HEK293T (cell line): ENCODE data around the gene SERPINB6.

Experiments
- CTCF ChIA-PET: fragments of 350-600 bp; formaldehyde crosslinking; extraction: SDS; loops from one replicate; lab custom pipeline; 2021; ENCODE audit warnings: antibody characterized with exemption, inconsistent platforms; lab: Yijun Ruan, JAX
- POLR2A ChIA-PET: fragments of 350-600 bp; formaldehyde crosslinking; extraction: SDS; loops from one replicate; lab custom pipeline; 2020; ENCODE audit warnings: antibody characterized with exemption, inconsistent platforms; lab: Yijun Ruan, JAX
- DNase-seq: peaks from one replicate; pipeline ENCODE4 v3.0.0; 2012; ENCODE audit warnings: mixed read lengths; ENCODE audit errors: extremely low spot score
- ARNT ChIP-seq: fragments of 450-650 bp; IDR thresholded peaks from 2 replicates; pipeline ENCODE4 v1.6.1; 2017; ENCODE audit warnings: mild to moderate bottlenecking
- BHLHE40 ChIP-seq: fragments of 450-650 bp; IDR thresholded peaks from 2 replicates; pipeline ENCODE4 v1.6.1; 2016; ENCODE audit warnings: mild to moderate bottlenecking, moderate library complexity, borderline replicate concordance
- CTBP1 ChIP-seq: fragments of 450-650 bp; IDR thresholded peaks from 2 replicates; pipeline ENCODE4 v1.6.1; 2016; ENCODE audit warnings: borderline replicate concordance
- ELF4 ChIP-seq: fragments of 450-650 bp; IDR thresholded peaks from 2 replicates; pipeline ENCODE4 v1.6.1; 2017; ENCODE audit warnings: antibody characterized with exemption
- FOXA1 ChIP-seq: fragments of 450-650 bp; IDR thresholded peaks from 2 replicates; pipeline ENCODE4 v1.6.1; 2016; ENCODE audit warnings: mild to moderate bottlenecking
- FOXK2 ChIP-seq: fragments of 450-650 bp; IDR thresholded peaks from 2 replicates; pipeline ENCODE4 v1.6.1; 2016; ENCODE audit warnings: mild to moderate bottlenecking
- FOXM1 ChIP-seq: fragments of 450-650 bp; IDR thresholded peaks from 2 replicates; pipeline ENCODE4 v1.6.1; 2017; ENCODE audit warnings: mild to moderate bottlenecking, borderline replicate concordance
- HDGF ChIP-seq: fragments of 450-650 bp; IDR thresholded peaks from 2 replicates; pipeline ENCODE4 v1.6.1; 2017; ENCODE audit warnings: antibody characterized with exemption, borderline replicate concordance
- L3MBTL2 ChIP-seq: fragments of 450-650 bp; conservative IDR thresholded peaks from 2 replicates; pipeline ENCODE4 v1.6.1; 2016; ENCODE audit warnings: mild to moderate bottlenecking
- LEF1 ChIP-seq: fragments of 450-650 bp; IDR thresholded peaks from 2 replicates; pipeline ENCODE4 v1.6.1; 2017; ENCODE audit warnings: mild to moderate bottlenecking, borderline replicate concordance
- NFRKB ChIP-seq: fragments of 450-650 bp; IDR thresholded peaks from 2 replicates; pipeline ENCODE4 v1.6.1; 2016; ENCODE audit warnings: mild to moderate bottlenecking, moderate library complexity
- PKNOX1 ChIP-seq: fragments of 450-650 bp; IDR thresholded peaks from 2 replicates; pipeline ENCODE4 v1.6.1; 2016
- SP1 ChIP-seq: fragments of 450-650 bp; IDR thresholded peaks from 2 replicates; pipeline ENCODE4 v1.6.1; 2017
- SUZ12 ChIP-seq: fragments of 450-650 bp; IDR thresholded peaks from 2 replicates; pipeline ENCODE4 v1.6.1; 2016; ENCODE audit warnings: mild to moderate bottlenecking
- TARDBP ChIP-seq: fragments of 450-650 bp; IDR thresholded peaks from 2 replicates; pipeline ENCODE4 v1.6.1; 2016
- ZNF384 ChIP-seq: fragments of 450-650 bp; IDR thresholded peaks from 2 replicates; pipeline ENCODE4 v1.6.1; 2016

SERPINB6 gene

GRCh38 chr6:2940851-2941250 is 30.5 kb downstream of the SERPINB6 start:
- POLR2A ChIA-PET = no interaction called here
- DNase-seq = no peak
- TF ChIP-seq TARDBP (no peak), FOXM1 (no peak), SUZ12 (no peak)
- CTCF ChIA-PET = interaction anchor here (2.1 kb wide), 1 partner anchor 12 kb away, joined by 7 read pairs; no protein-coding TSS in a partner anchor

GRCh38 chr6:2940010-2940850 is 31.1 kb downstream of the SERPINB6 start:
- DNase-seq = no peak
- POLR2A ChIA-PET = no interaction called here
- TF ChIP-seq SP1 = no peak
- TF ChIP-seq FOXM1 = no peak
- TF ChIP-seq NFRKB = no peak
- no peak for TF ChIP-seq FOXA1
- no peak for TF ChIP-seq TARDBP
- TF ChIP-seq LEF1 = no peak
- TF ChIP-seq BHLHE40 = no peak
- TF ChIP-seq SUZ12 = no peak
- TF ChIP-seq FOXK2 = no peak
- TF ChIP-seq ZNF384 = no peak
- TF ChIP-seq ARNT = no peak
- no peak for TF ChIP-seq ELF4
- TF ChIP-seq CTBP1 = no peak
- TF ChIP-seq HDGF = no peak
- TF ChIP-seq L3MBTL2 = no peak
- TF ChIP-seq PKNOX1 = no peak
- CTCF ChIA-PET = interaction anchor here (1.4 to 2.1 kb wide), 2 partner anchors 12 to 149 kb away, joined by 3 to 7 read pairs; no protein-coding TSS in a partner anchor

GRCh38 chr6:2939315-2940009 is 31.9 kb downstream of the SERPINB6 start:
- no peak for DNase-seq
- ChIA-PET CTCF (interaction anchor here (1.4 to 2.1 kb wide), 2 partner anchors 13 to 148 kb away, joined by 3 to 7 read pairs; no protein-coding TSS in a partner anchor), POLR2A (no interaction called here)
- no peak for TF ChIP-seq FOXK2
- TF ChIP-seq CTBP1 = no peak
- TF ChIP-seq TARDBP = no peak
- TF ChIP-seq SUZ12 = no peak
- TF ChIP-seq FOXA1 = no peak

- ChIA-PET CTCF (no interaction called here), POLR2A (no interaction called here)
- DNase-seq = peak; percentile 30
- TF ChIP-seq L3MBTL2 (peak; percentile 76), ELF4 (no peak), CTBP1 (no peak), BHLHE40 (no peak)
These were observed 32.7 kb downstream of the SERPINB6 start for GRCh38 chr6:2938632-2939083.

- TF ChIP-seq NFRKB (no peak), FOXK2 (no peak), LEF1 (no peak), FOXA1 (no peak), FOXM1 (no peak), ELF4 (no peak), L3MBTL2 (no peak), ARNT (no peak), CTBP1 (no peak), BHLHE40 (no peak), ZNF384 (no peak), HDGF (no peak), SP1 (no peak), PKNOX1 (no peak), SUZ12 (no peak), TARDBP (no peak)
- POLR2A ChIA-PET = no interaction called here
- DNase-seq = no peak
- CTCF ChIA-PET = interaction anchor here (0.7 kb wide), 1 partner anchor 12 kb away, joined by 3 read pairs; no protein-coding TSS in a partner anchor
These were observed 33.2 kb downstream of the SERPINB6 start for GRCh38 chr6:2938004-2938631.

- ChIA-PET CTCF (interaction anchor here (0.7 kb wide), 1 partner anchor 13 kb away, joined by 3 read pairs; no protein-coding TSS in a partner anchor), POLR2A (no interaction called here)
- DNase-seq = no peak
- TF ChIP-seq FOXM1 (no peak), FOXA1 (no peak), BHLHE40 (no peak), SP1 (no peak), ARNT (no peak), FOXK2 (no peak), PKNOX1 (no peak), NFRKB (no peak), ZNF384 (no peak), L3MBTL2 (no peak)
These were observed 33.8 kb downstream of the SERPINB6 start for GRCh38 chr6:2937627-2938003.
